ENCODE data around the gene ZNF106. TPM values are rescaled to one million over a fixed set of nuclear protein-coding genes. Genes with fewer than 3 reads are reported as not detected.

The ZNF106 gene
- total RNA-seq, 4 donors from 2014 or later: 54.5 to 92.9 (median 63.9) TPM

DNA sequence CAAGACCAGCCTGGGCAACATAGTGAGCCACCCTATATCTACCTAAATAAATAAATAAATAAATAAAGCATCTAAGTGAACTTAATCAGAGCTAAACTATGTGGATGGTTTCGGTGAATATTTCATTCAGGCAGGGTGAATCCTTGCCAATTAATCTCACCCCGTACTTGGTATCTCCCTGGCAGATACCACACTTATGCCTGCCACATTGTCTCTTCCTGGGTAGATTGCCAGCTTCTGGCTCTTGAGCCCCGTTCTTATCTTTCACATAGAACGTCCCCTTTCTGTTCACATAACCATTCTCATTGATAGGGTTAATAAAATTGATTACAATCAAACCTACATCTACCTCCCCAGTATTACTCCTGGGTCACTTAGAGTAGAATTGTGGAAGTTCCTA is 11.5 kb upstream of the ZNF106 start:
- peaks cover 0 to 63% (median 20%) of the 10 kb centered on the region in 4 donors for H3K4me1 ChIP-seq

GRCh38 chr15:42499858-42500609 is 9.1 kb upstream of the ZNF106 start:
- TF ChIP-seq EP300 (IDR thresholded peaks at IDR 0.05): no peak
- no peak for TF ChIP-seq POLR2A (IDR thresholded peaks at IDR 0.05)
- no peak for TF ChIP-seq CTCF (IDR thresholded peaks at IDR 0.05)
- Histone ChIP-seq H3K4me1 (peaks cover 0 to 73% (median 27%) of the 10 kb centered on the region in 4 donors), H3K9me3 (no peaks in the 10 kb centered on the region), H3K27me3 (no peaks in the 10 kb centered on the region), H3K27ac (peak overlapping the region in 3 of 4 donors; percentile 36 to 88 (median 57)), H3K4me3 (no peak overlapping the region), H3K36me3 (no peaks in the 10 kb centered on the region)
- WGBS, 2 donors: 77 to 79% methylated on average over 12 of the region's 12 CpGs
- no peak for DNase-seq (ENCODE audit: low spot score in 2 of 2)

More for the DNA sequence above, 11.5 kb upstream of the ZNF106 start:
- no peak overlapping the region for H3K4me3 ChIP-seq
- DNase-seq (ENCODE audit: low spot score in 2 of 2): no peak
- H3K27ac ChIP-seq: no peak overlapping the region
- 87 to 90% methylated on average over 4 of the region's 4 CpGs for WGBS, 2 donors
- no peaks in the 10 kb centered on the region for H3K36me3 ChIP-seq
- H3K9me3 ChIP-seq: no peaks in the 10 kb centered on the region
- TF ChIP-seq CTCF (IDR thresholded peaks at IDR 0.05) (no peak), POLR2A (IDR thresholded peaks at IDR 0.05) (no peak), EP300 (IDR thresholded peaks at IDR 0.05) (no peak)
- H3K27me3 ChIP-seq: no peaks in the 10 kb centered on the region

DNA sequence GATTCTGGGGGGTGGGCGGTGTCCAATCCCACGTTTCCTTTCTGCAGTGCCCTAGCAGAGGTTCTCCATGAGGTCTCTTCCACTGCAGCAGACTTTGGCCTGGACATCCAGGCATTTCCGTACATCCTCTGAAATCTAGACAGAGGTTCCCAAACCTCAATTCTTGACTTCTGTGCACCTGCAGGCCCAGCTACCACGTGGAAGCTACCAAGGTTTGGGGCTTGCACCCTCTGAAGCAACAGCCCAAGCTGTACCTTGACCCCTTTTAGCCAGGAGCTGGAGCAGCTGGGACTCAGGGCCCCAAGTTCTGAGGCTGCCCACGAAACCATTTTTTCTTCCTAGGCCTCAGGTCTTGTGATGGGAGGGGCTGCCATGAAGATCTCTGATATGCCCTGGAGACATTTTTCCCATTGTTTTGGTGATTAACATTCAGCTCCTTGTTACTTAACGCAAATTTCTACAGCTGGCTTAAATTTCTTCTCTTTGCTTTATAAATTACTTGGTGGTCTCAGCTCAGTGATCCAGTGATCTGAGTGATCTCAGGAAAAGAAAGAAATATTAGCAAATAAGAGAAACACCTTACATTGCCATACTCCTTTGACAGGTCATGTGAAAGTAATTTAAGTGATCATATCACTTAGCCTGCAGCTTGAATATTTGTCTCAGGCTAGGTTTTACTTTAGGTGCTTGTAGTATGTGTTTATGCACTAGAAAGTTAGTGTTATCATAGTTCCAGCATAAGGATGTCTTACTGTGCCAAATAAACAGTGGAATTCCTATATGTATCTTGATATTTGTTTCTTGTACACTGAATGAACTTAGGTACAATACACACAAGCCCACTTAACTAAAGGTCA is 7.5 kb upstream of the ZNF106 start:
- peaks cover 0 to 72% (median 32%) of the 10 kb centered on the region in 4 donors for H3K4me1 ChIP-seq
- DNase-seq (ENCODE audit: low spot score in 2 of 2): no peak
- 62 to 65% methylated on average over 6 of the region's 6 CpGs for WGBS, 2 donors
- TF ChIP-seq CTCF (IDR thresholded peaks at IDR 0.05): no peak
- no peak for TF ChIP-seq EP300 (IDR thresholded peaks at IDR 0.05)
- TF ChIP-seq POLR2A (IDR thresholded peaks at IDR 0.05): no peak
- no peaks in the 10 kb centered on the region for H3K36me3 ChIP-seq
- peak overlapping the region in 3 of 4 donors; percentile 50 to 88 (median 57) for H3K27ac ChIP-seq
- H3K4me3 ChIP-seq: no peak overlapping the region
- H3K9me3 ChIP-seq: no peaks in the 10 kb centered on the region
- no peaks in the 10 kb centered on the region for H3K27me3 ChIP-seq

GRCh38 chr15:42495361-42496212 is 4.6 kb upstream of the ZNF106 start, which contains the start of gene SNAP23:
SNAP23 (plus strand) TSS chr15:42495634; CDS start chr15:42511847, 16,213 bp downstream.
- peaks cover 0 to 60% (median 35%) of the 10 kb centered on the region in 4 donors for H3K4me1 ChIP-seq

More at GRCh38 chr15:42495361-42496212, 4.6 kb upstream of the ZNF106 start, which contains the start of gene SNAP23:
- Histone ChIP-seq H3K9me3 (no peaks in the 10 kb centered on the region), H3K4me3 (peak within 1 kb of the TSS; percentile 57 to 84 (median 70)), H3K36me3 (no peaks in the 10 kb centered on the region), H3K27me3 (no peaks in the 10 kb centered on the region), H3K27ac (peak within 1 kb of the TSS; percentile 88 to 96 (median 92))
- WGBS, 2 donors: 0 to 1% methylated on average over 41 to 42 of the region's 43 CpGs
- peak; percentile 86 to 91 for DNase-seq (ENCODE audit: low spot score in 2 of 2)
- TF ChIP-seq POLR2A (IDR thresholded peaks at IDR 0.05): peak; percentile 81 to 97
- TF ChIP-seq EP300 (IDR thresholded peaks at IDR 0.05): peak; percentile 33 to 97
- TF ChIP-seq CTCF (IDR thresholded peaks at IDR 0.05): peak in 1 of 5 experiments; percentile 11
